ENCODE measurements around the gene PARD6A.
A peak's percentile ranks its signal among the peaks of the same experiment; 100 is the strongest.

Gene PARD6A

GRCh38 chr16:67644038-67644437 lies 16.7 kb upstream of the PARD6A start:
- TF ChIP-seq GABPA (IDR thresholded peaks at IDR 0.05; ENCODE audit: low read depth) = no peak
- no peak overlapping the region for H3K4me3 ChIP-seq (replicated peaks; ENCODE audit: insufficient read depth, low read length)
- no peaks in the 10 kb centered on the region for H3K27me3 ChIP-seq (ENCODE audit: insufficient read depth, poor library complexity, severe bottlenecking)
- no peak for DNase-seq (ENCODE audit: low read depth in 1 of 2, low spot score in 1 of 2)
- no peak overlapping the region for H3K27ac ChIP-seq (replicated peaks)

DNA sequence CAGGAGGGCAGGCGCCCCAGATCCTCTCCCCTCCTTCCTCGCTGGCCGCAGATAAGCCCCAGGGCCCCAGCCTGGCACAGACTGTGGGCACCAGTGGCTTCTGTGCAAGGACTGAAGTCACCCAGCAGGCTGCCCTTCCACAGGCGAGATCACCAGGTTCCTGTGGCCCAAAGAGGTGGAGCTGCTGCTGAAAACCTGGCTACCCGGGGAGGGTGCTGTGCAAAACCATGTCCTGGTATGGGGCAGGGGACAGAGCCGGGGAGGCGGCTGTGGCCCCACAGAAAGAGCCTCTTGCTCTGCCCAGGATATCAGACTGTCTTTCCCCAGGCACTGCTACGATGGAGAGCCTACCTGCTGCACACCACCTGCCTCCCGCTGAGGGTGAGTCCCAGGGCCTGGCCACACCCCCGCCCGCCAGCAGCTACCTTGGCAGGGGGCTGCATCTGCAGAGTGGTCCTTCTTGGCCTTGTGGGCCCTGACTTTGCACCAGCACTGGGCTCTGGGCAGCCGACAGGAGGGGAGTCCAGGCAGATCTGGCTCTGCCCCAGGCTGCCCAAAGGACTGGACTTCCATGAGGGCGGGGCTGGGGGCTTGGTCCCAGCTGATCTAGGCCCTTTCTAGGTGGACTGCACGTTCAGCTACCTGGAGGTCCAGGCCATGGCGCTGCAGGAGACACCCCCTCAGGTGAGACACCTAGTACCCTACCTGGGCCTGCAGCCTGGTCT lies 15.2 kb upstream of the PARD6A start:
- H3K27me3 ChIP-seq (ENCODE audit: insufficient read depth, poor library complexity, severe bottlenecking) = no peaks in the 10 kb centered on the region
- no peak for DNase-seq (ENCODE audit: low read depth in 1 of 2, low spot score in 1 of 2)
- TF ChIP-seq GABPA (IDR thresholded peaks at IDR 0.05; ENCODE audit: low read depth) = no peak
- H3K27ac ChIP-seq (replicated peaks) = no peak overlapping the region
- H3K4me3 ChIP-seq (replicated peaks; ENCODE audit: insufficient read depth, low read length) = peak overlapping the region; percentile 32; the same call in 1 of the 2 replicates

GRCh38 chr16:67647111-67647651 lies 13.6 kb upstream of the PARD6A start:
- TF ChIP-seq CTCF (IDR thresholded peaks at IDR 0.05; ENCODE audit: insufficient read depth, low read length) (no peak), POLR2AphosphoS5 (IDR thresholded peaks at IDR 0.05; ENCODE audit: low read depth) (no peak), SPI1 (IDR thresholded peaks at IDR 0.05; ENCODE audit: borderline replicate concordance, low read depth) (no peak), GABPA (IDR thresholded peaks at IDR 0.05; ENCODE audit: low read depth) (no peak)
- TF ChIP-seq, protein P1, sequence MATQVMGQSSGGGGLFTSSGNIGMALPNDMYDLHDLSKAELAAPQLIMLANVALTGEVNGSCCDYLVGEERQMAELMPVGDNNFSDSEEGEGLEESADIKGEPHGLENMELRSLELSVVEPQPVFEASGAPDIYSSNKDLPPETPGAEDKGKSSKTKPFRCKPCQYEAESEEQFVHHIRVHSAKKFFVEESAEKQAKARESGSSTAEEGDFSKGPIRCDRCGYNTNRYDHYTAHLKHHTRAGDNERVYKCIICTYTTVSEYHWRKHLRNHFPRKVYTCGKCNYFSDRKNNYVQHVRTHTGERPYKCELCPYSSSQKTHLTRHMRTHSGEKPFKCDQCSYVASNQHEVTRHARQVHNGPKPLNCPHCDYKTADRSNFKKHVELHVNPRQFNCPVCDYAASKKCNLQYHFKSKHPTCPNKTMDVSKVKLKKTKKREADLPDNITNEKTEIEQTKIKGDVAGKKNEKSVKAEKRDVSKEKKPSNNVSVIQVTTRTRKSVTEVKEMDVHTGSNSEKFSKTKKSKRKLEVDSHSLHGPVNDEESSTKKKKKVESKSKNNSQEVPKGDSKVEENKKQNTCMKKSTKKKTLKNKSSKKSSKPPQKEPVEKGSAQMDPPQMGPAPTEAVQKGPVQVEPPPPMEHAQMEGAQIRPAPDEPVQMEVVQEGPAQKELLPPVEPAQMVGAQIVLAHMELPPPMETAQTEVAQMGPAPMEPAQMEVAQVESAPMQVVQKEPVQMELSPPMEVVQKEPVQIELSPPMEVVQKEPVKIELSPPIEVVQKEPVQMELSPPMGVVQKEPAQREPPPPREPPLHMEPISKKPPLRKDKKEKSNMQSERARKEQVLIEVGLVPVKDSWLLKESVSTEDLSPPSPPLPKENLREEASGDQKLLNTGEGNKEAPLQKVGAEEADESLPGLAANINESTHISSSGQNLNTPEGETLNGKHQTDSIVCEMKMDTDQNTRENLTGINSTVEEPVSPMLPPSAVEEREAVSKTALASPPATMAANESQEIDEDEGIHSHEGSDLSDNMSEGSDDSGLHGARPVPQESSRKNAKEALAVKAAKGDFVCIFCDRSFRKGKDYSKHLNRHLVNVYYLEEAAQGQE (IDR thresholded peaks at IDR 0.05; ENCODE audit: insufficient replicate concordance, low read depth) = no peak
- Histone ChIP-seq H3K27me3 (ENCODE audit: insufficient read depth, poor library complexity, severe bottlenecking) (no peaks in the 10 kb centered on the region), H3K27ac (replicated peaks) (no peak overlapping the region), H3K4me3 (replicated peaks; ENCODE audit: insufficient read depth, low read length) (no peak overlapping the region)
- no peak for DNase-seq (ENCODE audit: low read depth in 1 of 2, low spot score in 1 of 2)

DNA sequence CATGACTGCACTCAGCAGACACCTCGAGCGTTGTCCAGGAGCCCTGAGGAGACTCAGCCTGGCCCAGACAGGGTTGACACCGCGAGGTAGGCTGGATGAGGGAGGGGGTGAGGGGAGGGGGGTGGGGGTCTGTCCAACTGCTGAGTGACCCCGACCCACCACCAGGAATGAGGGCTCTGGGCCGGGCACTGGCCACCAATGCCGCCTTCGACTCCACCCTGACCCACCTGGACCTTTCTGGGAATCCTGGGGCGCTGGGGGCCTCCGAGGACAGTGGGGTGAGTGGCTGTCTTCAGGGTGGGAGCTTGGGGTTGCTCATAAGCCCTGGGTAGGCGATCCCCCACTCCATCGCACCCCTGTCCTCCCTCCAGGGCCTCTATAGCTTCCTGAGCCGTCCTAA lies 13.1 kb upstream of the PARD6A start:
- Histone ChIP-seq H3K27ac (replicated peaks) (no peak overlapping the region), H3K4me3 (replicated peaks; ENCODE audit: insufficient read depth, low read length) (no peak overlapping the region), H3K27me3 (ENCODE audit: insufficient read depth, poor library complexity, severe bottlenecking) (no peaks in the 10 kb centered on the region)
- TF ChIP-seq SPI1 (IDR thresholded peaks at IDR 0.05; ENCODE audit: borderline replicate concordance, low read depth) (no peak), CTCF (IDR thresholded peaks at IDR 0.05; ENCODE audit: insufficient read depth, low read length) (no peak), GABPA (IDR thresholded peaks at IDR 0.05; ENCODE audit: low read depth) (no peak), POLR2AphosphoS5 (IDR thresholded peaks at IDR 0.05; ENCODE audit: low read depth) (no peak)
- TF ChIP-seq, protein P1 (IDR thresholded peaks at IDR 0.05; ENCODE audit: insufficient replicate concordance, low read depth) = no peak
- DNase-seq (ENCODE audit: low read depth in 1 of 2, low spot score in 1 of 2) = no peak

Data from HL-60 (cell line).